ENCODE results near the gene SF3B3.
"Not testable (repeated sequence)": the region's sequence is repeated elsewhere in the genome, so short reads cannot be mapped to it uniquely, and the experiment has no call there.

The SF3B3 gene

DNA sequence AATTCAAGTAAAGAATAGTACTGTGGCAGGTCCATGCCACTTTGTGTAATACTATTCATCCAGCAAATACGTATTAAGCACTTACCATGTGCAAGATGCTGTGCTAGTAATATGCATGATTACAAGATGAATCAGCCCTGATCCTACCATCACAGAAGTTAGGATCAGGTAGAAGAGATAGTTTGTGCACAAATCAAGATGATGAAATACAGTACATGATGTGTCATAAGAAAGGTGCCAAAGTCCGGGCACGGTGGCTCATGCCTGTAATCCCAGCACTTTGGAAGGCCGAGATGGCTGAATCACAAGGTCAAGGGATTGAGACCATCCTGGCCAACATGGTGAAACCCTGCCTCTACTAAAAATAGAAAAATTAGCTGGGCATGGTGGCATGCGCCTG lies 11.2 kb upstream of the SF3B3 start:
- no peak for DNase-seq

DNA sequence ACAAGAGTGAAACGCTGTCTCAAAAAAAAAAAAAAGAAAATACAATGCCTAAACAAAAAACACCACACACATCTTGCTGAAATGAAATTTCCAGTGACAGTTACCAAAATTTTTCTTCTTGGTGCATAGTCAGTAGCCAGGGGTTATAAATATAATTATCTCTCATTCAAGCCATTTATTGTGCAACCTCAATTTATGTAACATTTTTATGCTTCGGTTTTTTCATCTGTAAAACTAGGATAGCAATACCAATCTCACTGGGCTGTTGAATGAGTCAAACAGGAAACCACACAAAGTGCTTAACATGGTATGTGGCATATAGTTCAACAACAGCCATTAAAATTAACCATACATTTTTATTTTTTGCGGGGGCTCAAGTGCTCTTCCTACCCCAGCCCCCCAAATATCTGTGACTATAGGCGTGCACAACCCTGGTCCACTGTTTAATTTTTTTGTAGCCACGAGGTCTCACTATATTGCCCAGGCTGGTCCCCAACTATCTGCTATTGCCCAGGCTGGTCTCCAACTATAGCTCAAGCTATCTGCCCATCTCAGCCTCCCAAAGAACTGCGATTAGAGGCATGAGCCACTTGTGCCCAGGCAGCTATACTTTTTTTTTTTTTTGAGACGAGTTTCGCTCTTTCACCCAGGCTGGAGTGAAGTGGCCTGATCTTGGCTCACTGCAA lies 2.9 kb upstream of the SF3B3 start:
- DNase-seq = no peak

DNA sequence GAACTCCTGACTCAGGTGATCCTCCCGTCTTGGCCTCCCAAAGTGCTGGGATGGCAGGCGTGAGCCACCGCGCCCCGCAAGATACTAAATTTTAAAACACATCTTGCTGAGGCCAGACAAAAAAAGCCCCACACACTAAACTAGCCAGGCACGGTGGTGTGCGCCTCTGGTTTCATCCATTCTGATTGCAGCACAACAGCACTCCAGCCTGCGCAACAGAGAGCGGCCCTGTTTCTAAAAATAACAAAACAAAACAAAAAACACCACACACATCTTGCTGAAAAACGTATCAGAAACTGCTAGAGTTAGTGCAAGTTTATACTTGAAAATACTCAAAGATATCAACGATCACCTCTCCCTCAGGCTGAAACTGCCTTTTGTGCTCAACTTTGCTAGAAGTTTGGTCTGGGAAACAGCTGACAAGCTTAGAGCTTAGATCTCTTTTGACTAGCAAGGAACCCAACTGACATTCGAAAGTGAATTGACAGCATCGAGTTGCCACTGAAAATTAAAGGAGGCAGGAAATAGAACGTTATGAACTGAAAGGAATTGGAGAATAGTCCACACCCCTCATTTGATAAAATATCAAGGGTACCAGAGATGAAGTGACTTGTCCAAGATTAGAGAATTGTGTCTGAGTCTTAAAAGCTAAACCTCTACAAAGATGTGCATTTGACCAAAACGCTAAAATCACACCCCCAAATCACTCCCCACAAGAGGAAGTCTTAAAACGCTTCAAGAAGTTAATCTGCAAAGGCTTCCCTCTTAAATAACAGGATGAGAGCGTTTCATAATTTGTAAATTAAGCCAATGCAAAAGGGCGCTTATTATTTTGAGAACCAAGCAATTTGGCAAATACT lies 1.2 kb upstream of the SF3B3 start:
- DNase-seq = no peak

DNA sequence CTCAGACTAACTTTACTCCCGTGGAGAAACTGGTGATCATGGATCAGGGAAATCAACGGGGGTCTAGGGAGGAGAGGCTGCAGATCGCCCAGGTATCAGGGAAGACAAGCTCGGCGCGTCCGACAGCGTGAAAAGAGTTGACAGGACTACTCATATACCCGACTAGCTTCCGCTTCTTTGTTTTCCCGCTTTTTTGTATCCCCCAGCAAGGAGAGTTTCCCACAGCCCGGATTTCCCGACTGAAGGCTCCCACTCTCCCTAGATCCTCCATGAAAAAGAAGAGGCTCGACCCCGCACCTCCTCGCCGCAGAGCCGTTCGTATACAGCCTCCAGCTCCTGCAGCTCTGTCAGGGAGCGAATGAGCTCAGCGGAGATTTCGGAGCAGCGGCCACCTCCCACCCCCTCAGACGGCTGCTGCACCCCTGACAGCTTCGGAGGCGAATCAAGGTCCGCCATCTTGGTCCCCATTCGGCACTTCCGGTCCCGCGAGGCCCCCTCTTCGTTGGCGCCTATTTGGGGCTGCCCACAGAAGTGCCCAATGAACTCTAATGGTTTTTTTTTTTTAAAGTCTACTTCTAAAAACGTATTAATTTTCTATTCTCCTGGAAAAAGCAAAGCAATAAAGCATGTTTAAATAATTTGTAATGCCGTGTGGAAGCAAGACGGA lies 407 bp upstream of the SF3B3 start, which contains the start of gene COG4:
COG4 (minus strand) TSS at position 479 of the 667 bp plus-strand sequence; CDS start at position 468, 11 bp downstream.
- peak; percentile 75 for DNase-seq

DNA sequence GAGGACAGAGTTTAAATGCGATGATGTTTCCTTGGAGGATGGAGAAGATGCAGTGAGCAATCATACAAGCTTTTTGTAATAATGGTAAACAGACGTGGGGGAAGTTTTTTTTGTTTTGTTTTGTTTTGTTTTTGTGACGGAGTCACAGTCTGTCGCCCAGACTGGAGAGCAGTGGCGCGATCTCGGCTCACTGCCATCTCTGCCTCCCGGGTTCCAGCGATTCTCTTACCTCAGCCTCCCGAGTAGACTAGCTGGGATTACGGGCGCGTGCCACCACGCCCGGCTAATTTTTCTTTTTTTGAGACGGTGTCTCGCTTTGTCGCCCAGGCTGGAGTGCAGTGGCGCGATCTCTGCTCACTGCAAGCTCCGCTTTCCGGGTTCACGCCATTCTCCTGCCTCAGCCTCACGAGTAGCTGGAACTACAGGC lies 796 bp downstream of the SF3B3 start:
- DNase-seq = not testable (repeated sequence)

DNA sequence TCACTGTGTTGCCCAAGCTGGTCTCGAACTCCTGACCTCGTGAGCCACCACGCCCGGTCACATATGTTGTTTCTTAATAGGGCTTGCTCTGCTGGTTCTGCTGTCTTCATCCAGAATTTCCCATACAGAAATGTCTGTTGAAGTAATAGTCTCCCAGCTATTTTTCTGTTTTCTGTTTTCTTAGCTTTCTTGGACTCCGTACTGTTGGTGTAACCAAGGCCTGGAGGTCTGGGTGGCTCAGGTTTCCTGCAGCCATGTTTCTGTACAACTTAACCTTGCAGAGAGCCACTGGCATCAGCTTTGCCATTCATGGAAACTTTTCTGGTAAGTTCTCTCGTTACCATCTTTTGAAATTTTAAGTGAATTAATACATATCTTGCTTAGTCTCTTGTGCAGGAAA lies 2.8 kb downstream of the SF3B3 start:
- no peak for DNase-seq

DNA sequence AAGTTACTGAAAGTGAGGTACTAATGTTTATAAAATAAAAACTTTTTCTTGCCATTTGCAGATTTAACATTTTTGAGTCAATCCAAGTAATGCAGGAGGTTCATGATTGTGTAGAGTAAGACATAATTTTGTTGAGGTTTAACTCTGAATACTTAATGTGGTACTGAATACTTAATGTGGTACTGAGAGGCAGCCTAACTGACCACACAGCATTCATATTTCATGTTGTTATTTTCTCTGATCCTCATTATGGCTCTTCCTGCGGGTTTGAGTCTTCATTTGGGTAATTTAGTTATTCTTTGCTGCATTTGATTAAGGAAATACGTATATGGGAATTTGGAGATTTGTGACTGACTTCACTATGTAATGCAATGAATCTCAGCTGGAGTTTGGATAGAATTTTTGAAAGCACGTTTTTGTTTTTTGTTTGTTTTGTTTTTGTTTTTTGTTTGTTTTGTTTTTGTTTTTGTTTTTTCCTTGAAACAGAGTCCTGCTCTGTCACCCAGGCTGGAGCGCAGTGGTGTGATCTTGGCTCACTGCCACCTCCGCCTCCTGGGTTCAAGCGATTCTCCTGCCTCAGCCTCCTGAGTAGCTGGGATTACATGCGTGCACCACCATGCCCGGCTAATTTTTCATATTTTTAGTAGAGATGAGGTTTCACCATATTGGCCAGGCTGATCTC lies 3.8 kb downstream of the SF3B3 start:
- DNase-seq = no peak

DNA sequence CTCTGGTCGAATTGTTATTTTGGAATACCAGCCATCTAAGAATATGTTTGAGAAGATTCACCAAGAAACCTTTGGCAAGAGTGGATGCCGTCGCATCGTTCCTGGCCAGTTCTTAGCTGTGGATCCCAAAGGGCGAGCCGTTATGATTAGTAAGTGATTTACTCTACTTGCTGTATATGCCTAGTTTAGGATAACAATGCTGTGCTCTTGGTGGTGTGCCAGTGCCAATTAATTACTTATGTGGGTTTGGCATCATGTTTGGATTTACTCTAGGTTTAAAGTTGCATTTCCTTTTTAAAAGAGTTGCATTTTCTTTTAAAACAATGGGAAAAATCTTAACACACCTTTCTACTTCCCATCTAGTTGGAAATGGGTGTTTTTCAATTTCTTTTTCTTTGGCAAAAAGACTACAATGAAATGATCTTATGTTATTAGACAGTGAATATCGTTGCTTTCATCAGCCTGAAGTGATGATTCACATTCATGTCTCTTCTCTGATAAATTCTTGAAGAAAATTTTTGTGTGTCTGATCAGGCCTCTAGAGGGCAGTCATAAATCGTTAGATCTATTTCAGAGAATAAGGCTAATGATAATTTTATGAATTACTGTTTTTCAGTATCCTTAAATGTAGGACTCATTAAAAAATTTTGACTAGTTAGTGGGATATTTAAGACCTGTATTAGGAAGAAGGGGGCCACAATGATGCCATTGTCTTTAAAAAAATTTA lies 5.6 kb downstream of the SF3B3 start:
- DNase-seq = no peak

DNA sequence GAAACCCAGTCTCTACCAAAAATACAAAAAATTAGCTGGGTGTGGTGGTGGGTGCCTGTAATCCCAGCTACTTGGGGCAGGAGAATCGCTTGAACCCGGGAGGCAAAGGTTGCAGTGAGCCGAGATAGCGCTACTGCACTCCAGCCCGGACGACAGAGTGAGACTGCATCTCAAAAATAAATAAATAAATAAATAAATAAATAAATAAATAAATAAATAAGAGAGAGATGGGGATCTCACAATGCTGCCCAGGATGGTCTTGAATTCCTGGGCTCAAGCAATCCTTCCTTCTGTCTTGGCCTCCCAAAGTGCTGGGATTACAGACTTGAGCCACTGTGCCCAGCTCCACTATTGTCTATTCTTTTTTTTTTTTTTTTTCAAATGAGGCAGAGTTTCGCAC lies 6.3 kb downstream of the SF3B3 start:
- not testable (repeated sequence) for DNase-seq

DNA sequence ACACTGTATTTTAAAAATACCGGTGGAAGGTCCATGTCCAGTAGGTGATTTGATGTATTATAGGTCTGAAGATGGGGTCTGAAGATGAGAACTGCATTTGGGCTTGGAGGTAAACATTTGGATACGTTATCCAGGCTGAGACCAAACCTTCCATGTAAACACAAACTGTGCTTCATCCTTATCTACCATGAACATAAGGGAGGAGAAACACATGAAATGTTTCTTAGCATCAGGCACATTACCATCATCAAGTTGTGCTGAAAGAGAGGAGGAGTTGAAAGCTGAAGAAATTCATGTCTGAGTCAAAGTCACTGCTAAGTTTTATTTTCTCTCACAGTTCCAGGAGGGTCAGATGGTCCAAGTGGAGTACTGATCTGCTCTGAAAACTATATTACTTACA lies 11.4 kb downstream of the SF3B3 start:
- DNase-seq = no peak

DNA sequence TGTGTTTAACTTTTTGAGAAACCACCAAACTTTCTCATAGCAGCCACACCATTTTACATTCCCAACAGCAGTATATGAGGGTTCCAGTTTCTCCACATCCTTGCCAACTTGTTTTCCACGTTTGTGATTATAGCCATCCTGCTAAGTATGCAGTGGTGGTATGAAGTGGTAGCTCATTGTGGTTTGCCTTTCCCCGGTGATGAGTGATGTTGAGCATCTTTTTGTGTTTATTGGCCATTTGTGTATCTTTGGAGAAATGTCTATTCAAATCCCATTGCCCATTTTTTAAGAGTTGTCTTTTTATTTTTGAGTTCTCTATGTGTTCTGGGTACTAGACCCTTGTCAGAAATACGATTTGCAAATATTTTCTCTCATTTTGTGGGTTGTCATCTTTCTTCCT lies 17.4 kb downstream of the SF3B3 start:
- DNase-seq = no peak

DNA sequence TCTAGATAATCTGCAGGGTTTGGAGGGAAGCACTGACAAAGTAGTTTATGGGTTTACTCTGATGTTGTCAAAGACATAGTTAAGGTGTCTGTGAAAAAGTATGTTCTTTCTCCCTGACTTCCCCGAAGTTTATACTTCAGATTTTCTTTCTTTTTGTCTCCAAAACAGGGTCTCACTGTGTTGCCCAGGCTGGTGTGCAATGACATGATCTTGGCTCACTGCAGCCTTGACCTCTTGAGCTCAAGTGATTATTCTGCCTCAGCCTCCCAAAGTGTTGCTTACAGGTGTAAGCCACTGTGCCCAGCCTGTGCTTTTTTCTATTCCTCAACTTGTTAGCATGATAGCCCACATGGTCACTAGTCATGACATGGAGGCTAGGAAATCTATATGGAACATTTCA lies 20.9 kb downstream of the SF3B3 start:
- DNase-seq = no peak

DNA sequence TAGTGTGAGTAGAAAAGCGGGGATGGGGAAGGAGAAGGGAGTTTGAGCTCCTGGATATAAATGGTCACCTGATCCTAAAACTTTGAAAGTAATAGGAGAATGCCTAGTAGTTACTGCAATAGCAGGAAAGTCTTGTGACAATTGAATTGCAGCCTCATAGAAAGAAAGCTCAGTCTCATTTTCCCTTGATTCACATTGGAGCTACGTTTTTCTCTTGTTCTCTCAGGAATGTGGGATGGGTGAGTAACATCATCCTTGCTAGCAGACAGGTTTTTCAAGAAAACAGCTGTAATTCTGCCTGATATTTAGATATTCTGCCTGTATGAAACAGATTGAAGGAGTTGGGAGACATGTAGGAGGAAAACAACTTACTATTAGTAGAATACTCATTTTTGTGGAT lies 25.3 kb downstream of the SF3B3 start:
- DNase-seq = no peak

DNA sequence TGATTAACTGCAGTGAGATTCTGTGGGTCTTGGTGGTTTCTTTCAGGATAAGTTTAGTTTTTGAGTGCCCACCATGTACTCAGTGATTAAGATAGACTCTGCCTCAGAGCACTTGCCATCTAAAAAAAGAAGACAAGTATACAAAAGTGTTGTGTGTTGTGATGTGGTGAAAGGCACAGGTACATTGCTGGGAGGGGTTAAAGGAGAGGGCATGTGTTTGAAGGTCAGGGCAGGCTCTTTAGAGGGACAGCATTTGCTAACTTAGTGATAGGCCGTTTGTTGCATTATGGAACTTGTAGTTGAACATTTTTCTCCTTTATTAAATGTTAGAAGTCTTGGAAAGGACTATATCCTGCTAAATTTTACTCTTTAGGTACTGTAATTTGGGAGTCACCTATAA lies 26.5 kb downstream of the SF3B3 start:
- DNase-seq = no peak

DNA sequence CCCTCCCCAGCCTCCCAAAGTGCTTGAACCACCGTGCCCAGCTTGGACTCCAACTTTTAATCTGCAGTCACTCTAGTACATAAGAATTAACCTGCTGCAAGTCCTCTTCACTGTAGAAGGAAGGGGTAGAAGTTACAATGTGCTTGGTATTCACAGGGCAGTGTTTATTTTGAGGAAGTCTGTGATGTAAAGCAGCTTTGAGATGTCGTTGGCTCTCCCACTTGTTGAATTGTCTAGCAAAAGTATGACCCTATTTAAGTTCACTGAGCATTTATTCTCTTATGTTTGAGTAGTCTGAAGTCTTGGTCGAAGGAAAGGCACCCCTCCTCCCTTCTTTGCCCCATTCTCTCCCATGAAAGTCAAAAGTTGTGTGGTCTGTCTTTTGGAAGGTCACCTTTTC lies 28.2 kb downstream of the SF3B3 start:
- no peak for DNase-seq

DNA sequence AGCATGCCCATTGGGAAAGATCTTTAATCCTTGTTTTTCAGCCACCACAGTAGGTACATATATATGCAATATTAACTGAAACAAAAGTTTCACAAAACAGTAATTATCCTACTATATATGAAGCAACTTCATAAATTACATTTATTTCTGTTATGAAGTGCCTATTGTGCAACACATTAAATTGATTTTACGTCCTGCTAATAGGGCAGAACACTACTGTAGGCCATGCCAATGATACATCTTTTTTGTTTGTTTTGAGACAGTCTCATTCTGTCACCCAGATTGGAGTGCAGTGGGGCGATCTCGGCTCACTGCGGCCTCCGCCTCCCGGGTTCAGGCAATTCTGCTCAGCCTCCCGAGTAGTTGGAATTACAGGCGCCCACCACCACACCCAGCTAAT lies 29.1 kb downstream of the SF3B3 start:
- no peak for DNase-seq

DNA sequence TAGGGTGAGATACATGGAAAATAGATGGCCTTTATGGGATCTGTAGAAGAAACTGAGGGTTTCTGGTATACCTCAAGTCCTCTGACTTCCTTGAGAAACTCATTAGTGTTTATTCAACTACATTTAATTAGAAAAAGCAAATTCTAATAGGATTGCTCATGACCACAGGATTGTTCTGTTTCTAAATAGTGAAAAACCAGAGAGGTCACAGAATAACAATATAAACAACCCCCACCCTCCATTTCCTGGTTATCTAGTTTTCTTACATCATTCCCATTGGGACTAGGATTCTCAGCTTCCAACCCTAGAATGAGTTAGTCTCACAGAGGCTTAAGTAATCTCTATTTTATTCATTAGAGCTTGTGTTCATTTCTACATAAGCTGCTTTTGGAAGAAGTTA lies 30.0 kb downstream of the SF3B3 start:
- DNase-seq = no peak

DNA sequence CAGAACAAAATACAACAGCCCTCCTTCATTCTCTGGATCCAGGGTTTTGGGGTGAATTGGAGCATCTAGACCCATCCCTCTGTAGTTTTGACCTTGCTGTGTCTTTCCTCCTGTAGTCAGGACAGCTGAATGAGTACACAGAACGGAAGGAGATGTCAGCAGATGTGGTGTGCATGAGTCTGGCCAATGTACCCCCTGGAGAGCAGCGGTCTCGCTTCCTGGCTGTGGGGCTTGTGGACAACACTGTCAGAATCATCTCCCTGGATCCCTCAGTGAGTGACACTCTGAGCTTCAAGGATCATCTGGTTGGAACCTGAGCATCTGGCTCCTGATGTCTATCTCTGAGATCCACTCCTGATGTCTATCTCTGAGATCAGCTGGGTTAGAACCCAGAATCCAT lies 32.4 kb downstream of the SF3B3 start:
- no peak for DNase-seq

DNA sequence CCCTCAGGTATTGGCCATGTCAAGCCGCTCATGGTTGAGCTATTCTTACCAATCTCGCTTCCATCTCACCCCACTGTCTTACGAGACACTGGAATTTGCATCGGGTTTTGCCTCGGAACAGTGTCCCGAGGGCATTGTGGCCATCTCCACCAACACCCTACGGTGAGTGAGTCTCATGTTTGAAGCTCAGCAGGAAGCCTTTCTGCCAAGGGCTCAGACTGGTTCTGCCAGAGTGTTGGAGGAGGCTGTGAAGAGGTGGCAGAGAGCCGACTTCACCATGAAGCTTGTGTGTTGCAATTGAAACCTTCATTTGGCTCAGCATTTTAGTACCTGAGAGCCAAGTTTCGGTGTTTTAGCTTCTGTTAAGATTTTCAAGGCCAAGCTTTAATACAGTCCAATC lies 38.0 kb downstream of the SF3B3 start:
- DNase-seq = no peak

DNA sequence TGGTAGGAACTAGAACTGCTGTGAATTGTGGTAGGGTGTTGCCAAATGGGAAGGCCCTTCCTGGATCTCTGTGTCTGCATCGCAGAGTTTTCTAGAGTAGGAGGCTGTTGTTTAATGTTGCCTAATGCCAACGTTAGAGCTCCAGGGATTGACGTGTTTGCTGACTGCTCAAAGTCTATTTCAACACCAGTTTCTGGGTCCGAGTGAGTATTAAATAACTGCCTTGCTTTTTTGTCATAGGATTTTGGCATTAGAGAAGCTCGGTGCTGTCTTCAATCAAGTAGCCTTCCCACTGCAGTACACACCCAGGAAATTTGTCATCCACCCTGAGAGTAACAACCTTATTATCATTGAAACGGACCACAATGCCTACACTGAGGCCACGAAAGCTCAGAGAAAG lies 40.0 kb downstream of the SF3B3 start:
- DNase-seq = no peak

DNA sequence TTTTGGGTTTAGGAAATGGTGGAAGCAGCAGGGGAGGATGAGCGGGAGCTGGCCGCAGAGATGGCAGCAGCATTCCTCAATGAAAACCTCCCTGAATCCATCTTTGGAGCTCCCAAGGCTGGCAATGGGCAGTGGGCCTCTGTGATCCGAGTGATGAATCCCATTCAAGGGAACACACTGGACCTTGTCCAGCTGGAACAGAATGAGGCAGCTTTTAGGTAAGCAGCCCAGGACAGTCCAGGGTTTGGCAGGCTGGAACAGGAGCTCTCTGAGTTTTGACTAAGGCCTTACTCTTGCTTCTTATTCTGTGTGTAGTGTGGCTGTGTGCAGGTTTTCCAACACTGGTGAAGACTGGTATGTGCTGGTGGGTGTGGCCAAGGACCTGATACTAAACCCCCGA lies 41.4 kb downstream of the SF3B3 start:
- DNase-seq = no peak

DNA sequence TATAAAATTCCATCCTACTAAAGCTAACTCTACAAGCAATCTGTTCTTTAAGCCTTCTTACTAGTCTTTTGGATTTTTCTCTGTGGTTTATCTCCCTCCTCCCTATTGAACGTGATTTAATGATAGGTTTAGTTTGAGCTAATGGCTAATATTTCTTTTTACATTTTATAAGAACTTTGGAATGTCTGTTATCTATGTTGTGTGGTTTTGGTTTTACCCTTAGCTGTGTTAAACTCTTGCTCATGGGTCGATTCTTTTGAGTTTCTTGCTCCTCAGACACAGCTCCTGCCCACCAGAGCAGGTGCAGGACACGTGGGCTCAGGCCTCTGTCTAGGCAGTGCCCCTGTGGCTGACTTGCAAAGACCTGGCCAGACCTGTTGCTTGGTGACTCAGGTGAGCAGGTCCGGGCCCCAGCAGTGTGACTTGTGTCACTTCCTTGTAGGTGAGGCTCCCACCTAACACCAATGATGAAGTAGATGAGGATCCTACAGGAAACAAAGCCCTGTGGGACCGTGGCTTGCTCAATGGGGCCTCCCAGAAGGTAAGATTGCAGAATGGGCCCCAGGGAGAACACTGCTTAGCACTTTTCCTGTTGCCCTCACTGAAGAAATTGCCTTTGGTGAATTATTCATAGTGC lies 45.1 kb downstream of the SF3B3 start:
- DNase-seq = no peak

Measured in NCI-H1417 treated with DMSO at 0.1 percent for 48 hours (cell line).